Measurements from ENCODE around the gene CENPS.
A peak's percentile ranks its signal among the peaks of the same experiment; 100 is the strongest.
"Not testable (repeated sequence)": the region's sequence is repeated elsewhere in the genome, so short reads cannot be mapped to it uniquely, and the experiment has no call there.

The CENPS gene

GRCh38 chr1:10451287-10451686 lies 21.1 kb downstream of the CENPS start:
- DNase-seq (ENCODE audit: low read depth): peak; percentile 53

GRCh38 chr1:10456048-10456447 lies 25.8 kb downstream of the CENPS start:
- DNase-seq (ENCODE audit: low read depth): no peak

DNA sequence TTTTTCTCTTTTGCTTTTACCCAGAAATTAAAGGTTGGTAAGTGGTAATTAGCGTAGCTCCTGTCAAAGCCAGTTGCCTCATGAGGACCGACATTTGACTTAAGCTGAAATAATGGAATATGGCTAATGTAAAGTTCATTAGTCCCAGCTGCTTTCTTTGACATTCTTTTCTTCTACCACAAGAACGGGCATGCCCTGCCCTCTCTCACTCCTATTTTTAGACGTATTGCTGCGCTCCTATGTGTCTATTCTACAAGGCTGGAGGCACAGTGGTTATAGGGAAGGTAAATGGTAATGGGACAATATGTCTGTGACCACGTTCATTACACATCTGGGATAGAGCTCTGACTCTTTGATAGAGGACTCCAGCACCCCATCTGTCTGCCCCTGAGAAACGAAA lies 26.4 kb downstream of the CENPS start:
- no peak for DNase-seq (ENCODE audit: low read depth)

DNA sequence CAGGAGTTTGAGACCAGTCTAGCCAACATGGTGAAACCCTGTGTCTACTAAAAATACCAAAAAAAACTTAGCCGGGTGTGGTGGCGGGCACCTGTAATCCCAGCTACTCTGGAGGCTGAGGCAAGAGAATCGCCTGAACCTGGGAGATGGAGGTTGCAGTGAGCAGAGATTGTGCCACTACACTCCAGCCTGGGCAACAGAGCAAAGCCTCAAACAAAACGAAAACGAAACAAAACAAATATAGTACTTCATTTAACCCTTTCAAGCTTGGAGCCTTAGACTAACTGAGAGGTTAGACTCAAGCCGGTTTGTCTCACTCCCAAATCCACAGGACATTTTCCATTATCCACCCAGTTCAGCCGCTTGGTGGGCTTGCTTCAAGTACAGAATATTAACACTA lies 27.2 kb downstream of the CENPS start:
- not testable (repeated sequence) for DNase-seq (ENCODE audit: low read depth)

DNA sequence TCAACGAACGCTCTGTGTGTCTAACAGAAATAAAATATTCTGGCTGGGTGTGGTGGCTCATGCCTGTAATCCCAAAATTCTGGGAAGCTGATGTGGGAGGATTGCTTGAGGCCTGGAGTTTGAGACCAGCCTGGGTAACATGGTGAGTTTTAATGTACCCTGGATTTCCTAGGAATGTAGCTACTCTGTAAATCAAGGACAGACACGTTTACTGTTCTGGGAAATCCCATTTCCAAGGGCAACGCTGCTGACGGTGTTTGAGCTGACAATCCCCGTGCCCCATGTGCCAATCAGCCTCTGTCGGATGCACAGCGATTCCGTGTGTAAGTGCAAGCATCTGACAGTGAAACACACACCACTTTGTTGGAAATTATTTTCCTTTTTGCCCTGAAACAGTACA lies 27.6 kb downstream of the CENPS start:
- no peak for DNase-seq (ENCODE audit: low read depth)

DNA sequence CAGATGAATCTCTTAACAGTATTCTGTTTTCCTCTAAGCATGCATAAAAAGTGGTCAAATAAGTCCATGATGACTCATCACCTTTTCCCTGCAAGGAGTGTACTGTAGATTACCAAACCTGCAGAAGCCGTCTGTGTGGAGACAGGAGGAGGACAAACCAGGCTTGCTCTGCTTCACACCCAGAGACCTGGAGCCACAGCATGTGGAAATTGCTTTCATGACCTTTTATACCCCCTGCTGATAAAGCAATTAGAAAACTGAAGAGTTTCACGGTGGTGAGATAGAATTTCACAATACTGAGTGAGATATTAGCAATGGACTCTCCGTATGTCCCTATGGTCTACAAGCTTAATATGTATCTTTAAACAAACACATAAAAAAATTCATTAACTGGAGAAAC lies 29.0 kb downstream of the CENPS start:
- DNase-seq (ENCODE audit: low read depth): peak; percentile 50

GRCh38 chr1:10467078-10467477 lies 36.8 kb downstream of the CENPS start:
- no peak for DNase-seq (ENCODE audit: low read depth)

DNA sequence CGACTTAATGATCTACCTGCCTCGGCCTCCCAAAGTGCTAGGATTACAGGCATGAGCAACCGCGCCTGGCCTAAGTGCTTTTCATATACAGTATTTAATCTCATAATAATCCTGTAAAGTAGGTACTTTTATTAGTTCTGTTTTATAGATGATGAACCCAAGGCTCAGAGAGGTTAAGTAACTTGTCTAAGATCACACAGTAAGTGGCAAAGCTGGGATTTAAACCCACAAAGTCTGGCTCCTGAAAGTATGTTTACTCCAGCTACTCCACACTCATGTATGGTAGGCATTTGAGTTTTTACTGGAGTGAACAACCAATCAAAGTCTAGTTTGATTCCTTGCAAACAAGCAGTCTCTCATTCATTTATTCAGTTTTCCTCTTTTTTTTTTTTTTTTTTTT lies 39.8 kb downstream of the CENPS start:
- no peak for DNase-seq (ENCODE audit: low read depth)

- no peak for DNase-seq (ENCODE audit: low read depth)
These were observed 41.4 kb downstream of the CENPS start for GRCh38 chr1:10471411-10472219.

DNA sequence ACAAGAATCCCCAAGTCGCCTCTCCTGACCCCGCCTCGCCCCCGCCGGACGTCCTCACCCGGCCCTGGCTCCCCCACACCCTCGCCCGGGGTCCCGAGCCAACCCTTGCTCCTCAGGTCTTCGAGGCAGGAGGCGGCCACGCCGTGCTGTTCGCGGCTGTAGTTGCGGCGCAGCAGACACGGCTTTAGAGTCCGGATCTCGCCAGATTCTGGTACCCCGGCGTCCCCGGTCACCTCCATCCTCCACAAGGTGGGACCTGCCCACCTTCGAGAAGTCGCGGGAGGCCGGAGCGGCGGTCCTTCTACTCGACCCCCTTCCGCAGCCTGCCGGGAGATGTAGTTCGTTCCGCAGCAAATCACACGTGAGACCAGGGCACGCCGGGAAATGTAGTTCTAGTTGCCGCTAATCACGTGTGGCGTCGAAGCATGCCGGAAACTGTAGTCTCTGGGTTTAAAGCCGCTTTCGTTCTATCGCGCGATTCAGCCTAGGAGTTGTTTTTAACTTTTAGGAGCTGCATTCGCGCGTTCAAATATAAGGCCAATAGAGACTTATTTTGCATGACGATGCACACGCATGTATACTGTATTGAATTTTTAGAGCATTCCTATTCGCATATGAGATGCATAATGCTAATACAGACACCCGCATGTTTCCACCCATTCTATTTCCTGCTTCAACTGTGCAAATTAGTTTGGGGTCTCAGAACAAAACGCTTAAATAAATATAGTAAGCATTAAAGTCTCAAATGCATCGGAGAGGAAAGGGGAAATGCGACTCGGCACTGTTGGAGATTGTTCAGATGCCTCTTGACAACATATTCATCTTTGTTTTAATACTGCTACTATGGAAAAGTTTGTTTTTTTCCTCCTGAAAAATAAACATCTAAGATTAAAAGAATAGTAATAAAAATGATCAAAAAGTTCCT lies 42.2 kb downstream of the CENPS start, which contains the start of gene DFFA:
Gene DFFA (minus strand): TSS at position 310 of the 925 bp plus-strand sequence. CDS start 71 bp downstream, at position 239.
- peak; percentile 89 for DNase-seq (ENCODE audit: low read depth)

- DNase-seq (ENCODE audit: low read depth): no peak
These were observed 43.0 kb downstream of the CENPS start for GRCh38 chr1:10473145-10473765.

DNA sequence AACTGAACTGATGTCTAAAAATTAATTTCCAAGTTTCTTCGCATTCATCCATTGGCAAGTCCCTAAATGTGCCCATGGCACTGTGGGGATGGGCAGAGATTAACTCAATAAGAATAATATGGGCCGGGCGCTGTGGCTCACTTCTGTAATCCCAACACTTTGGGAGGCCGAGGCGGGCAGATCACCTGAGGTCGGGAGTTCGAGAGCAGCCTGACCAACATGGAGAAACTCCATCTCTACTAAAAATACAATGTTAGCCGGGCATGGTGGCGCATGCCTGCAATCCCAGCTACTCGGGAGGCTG lies 44.0 kb downstream of the CENPS start:
- DNase-seq (ENCODE audit: low read depth): not testable (repeated sequence)

GRCh38 chr1:10474613-10475507 lies 44.6 kb downstream of the CENPS start, which contains the start of gene PEX14:
Gene PEX14 (plus strand): TSS chr1:10474950. CDS start chr1:10474967, 17 bp downstream.
- DNase-seq (ENCODE audit: low read depth): peak; percentile 54

DNA sequence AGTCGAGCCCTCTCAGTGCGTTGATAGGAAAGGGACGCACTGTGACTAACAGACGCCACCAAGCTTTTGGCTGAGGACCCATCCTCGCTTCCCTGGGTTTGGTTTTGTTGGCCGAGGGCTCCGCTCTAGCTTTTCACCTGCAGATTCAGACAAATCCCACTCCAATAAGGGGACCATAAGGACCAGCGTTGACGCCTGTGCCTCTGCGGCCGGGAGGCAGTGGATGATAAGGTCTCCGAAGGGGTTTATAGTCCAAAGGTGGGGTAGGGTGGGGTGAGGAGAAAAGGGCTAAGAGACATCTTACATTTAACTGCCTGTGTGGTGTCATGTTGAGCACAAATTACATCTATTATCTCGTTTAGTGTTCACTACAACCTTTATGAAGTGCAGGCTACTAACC lies 45.3 kb downstream of the CENPS start:
- DNase-seq (ENCODE audit: low read depth): no peak

- DNase-seq (ENCODE audit: low read depth): no peak
These were observed 49.1 kb downstream of the CENPS start for GRCh38 chr1:10479296-10479695.

GRCh38 chr1:10480614-10481013 lies 50.4 kb downstream of the CENPS start:
- DNase-seq (ENCODE audit: low read depth): no peak

DNA sequence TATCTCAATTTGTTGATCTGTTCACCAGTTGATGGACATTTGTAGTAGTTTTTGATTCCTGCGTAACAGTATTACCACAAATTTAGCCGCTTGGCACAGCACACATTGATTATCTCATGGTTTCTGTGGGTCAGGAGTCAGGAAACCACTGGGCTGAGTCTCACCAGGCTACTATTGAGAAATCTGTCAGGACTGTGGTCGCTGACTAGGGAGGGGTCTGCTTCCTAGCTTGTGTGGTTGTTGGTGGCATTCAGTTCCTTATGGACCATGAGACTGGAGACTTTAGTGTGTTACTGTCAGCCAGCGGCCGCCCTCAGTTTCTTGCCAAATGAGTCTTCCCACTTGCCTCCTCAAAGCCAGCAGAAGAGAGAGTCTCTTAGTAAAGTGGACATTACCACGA lies 54.3 kb downstream of the CENPS start:
- no peak for DNase-seq (ENCODE audit: low read depth)

- DNase-seq (ENCODE audit: low read depth): no peak
These were observed 59.2 kb downstream of the CENPS start for GRCh38 chr1:10489291-10490055.

DNA sequence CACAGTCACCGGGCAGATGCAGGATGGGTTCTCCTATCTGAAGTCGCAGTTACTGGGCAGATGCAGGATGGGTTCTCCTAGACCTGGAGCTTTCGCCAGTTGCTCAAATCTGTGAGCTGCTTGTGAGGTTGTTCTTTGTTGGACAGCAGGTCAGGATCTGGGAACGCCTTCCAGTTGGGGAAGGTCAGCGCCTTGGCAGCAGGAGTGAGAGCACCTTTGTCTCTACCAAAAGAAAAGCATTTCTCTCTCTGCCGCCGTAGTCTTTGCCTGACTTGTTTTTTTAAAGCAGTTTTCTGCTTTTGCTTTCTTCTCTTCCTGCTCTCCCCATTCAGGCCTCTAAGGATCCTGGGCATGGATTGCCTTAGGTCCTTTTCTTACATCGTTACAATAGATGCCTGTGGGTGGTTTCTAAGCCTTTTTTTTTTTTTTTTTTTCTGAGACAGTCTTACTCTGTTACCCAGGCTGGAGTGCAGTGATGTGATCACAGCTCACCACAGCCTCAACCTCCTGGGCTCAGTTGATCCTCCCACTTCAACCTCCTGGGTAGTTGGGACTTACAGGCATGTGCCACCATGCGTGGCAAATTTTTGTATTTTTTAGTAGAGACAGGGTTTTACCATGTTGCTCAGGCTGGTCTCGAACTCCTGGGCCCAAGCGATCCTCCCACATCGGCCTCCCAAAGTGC lies 60.2 kb downstream of the CENPS start:
- DNase-seq (ENCODE audit: low read depth): no peak

Data from GM04504 (cell line).